Measurements from ENCODE around the gene FGD4.

- TF ChIP-seq CTCF (IDR thresholded peaks at IDR 0.05; ENCODE audit: insufficient read depth, low read length) (no peak), REST (IDR thresholded peaks at IDR 0.05; ENCODE audit: insufficient replicate concordance, low read depth) (no peak), SPI1 (IDR thresholded peaks at IDR 0.05; ENCODE audit: borderline replicate concordance, low read depth) (no peak), GABPA (IDR thresholded peaks at IDR 0.05; ENCODE audit: low read depth) (no peak), POLR2AphosphoS5 (IDR thresholded peaks at IDR 0.05; ENCODE audit: low read depth) (no peak)
These were observed 30.2 kb upstream of the FGD4 start for GRCh38 chr12:32369202-32369601.

All from HL-60 (cell line).